ENCODE measurements around the gene IQCN.
"Not testable (repeated sequence)": the region's sequence is repeated elsewhere in the genome, so short reads cannot be mapped to it uniquely, and the experiment has no call there.

IQCN gene

DNA sequence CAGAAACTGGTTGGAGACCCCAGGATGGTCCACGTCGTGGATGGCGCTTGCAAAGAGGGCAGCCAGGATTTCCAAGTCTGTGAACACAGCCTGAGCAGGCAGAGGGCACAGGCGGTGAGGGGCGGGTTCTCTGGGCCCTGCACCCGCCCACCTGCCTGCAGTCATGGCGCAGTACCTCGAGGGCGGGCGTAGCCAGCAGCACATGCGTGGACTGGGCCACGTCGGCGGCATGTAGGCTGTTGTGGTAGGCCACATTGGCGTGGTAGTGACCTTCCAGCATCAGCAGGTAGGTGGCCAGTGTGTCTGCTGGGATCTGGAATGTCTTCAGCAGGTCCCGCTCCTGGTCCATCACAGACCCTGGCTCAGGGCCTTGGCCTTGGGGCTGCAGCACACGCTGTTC, 56.1 kb downstream of the IQCN start:
- no peak for DNase-seq (ENCODE audit: low read depth in 1 of 2, low spot score in 1 of 2)

- DNase-seq (ENCODE audit: low read depth in 1 of 2, low spot score in 1 of 2), result no peak
Measured at GRCh38 chr19:18216789-18217188, 57.5 kb downstream of the IQCN start.

DNA sequence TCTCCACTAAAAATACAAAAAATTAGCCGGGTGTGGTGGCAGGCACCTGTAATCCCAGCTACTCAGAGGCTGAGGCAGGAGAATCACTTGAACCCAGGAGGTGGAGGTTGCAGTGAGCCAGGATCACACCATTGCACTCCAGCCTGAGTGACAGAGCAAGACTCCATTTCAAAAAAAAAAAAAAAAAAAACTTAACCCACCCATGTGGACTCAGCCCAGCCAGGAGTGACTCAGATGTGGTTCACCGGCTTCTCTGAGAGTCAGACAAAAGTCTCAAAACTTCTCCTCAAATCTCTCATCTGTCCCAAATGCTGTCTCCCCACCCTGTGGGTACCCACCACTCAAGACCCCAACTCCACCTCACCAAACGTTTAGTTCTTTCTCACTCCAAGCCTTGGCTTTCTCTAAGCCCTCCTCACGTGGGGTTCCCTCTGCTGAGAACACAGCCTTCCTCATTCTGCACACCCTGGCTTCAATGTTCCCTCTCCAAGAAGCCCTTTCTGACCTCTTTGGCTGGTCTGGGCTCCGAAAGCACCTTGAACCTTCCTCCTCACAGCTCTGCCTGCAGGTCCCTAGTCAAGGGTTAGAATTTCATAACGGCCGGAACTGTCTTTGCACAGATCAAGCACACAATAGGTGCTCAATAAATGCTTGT, 59.3 kb downstream of the IQCN start:
- DNase-seq (ENCODE audit: low read depth in 1 of 2, low spot score in 1 of 2), result no peak

DNA sequence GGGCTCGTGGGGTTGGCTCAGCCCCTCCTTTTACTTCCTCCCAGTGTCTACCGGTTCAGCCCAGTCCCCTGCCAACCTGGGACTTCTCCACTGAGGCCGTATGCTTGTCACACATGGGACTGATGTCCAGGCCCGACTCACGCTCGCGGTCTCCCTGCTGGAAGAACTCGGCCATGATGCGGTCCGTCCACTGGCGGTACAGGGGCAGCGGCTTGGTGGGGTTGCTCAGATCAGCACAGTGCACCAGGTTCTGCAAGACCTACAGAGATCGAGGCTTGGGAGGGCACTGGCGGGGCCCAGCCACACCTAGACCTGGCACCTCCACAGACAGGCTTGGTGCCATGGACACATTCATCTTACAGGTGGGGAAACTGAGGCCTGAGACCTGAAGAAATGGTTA, 62.6 kb downstream of the IQCN start:
- no peak for DNase-seq (ENCODE audit: low read depth in 1 of 2, low spot score in 1 of 2)

- not testable (repeated sequence) for DNase-seq (ENCODE audit: low read depth in 1 of 2, low spot score in 1 of 2)
Measured at GRCh38 chr19:18209912-18210311, 64.3 kb downstream of the IQCN start.

GRCh38 chr19:18208098-18208951, 65.9 kb downstream of the IQCN start:
- DNase-seq (ENCODE audit: low read depth in 1 of 2, low spot score in 1 of 2), result peak in 1 of 2 donors; percentile 32
